K562 (cell line): ENCODE data around the gene SNX10. TPM values are rescaled to one million over a fixed set of nuclear protein-coding genes. Genes with fewer than 3 reads are reported as not detected.

Experiments used
- CCNT2 ChIP-seq: IDR thresholded peaks from 2 replicates; pipeline ENCODE4 v1.6.1; 2011; ENCODE audit warnings: borderline replicate concordance, low read depth, mild to moderate bottlenecking, moderate library complexity, mixed read lengths, low read length; ENCODE audit not compliant: insufficient read length; ENCODE audit errors: extremely low read depth
- CTBP1 ChIP-seq: fragments of 450-650 bp; IDR thresholded peaks from 2 replicates; pipeline ENCODE4 v1.6.1; 2016; ENCODE audit warnings: borderline replicate concordance
- HNRNPL ChIP-seq: fragments of 200-400 bp; formaldehyde crosslinking; IDR thresholded peaks from 2 replicates; pipeline ENCODE4 v1.6.1; 2017; ENCODE audit warnings: low read depth, mild to moderate bottlenecking, low read length
- MTA3 ChIP-seq: fragments of 450-650 bp; formaldehyde crosslinking; IDR thresholded peaks from 2 replicates; pipeline ENCODE4 v1.6.1; 2017; ENCODE audit warnings: mild to moderate bottlenecking, borderline replicate concordance
- SMAD2 ChIP-seq: fragments of 150-350 bp; IDR thresholded peaks from 2 replicates; pipeline ENCODE4 v1.6.1; 2014; ENCODE audit warnings: low read depth, mild to moderate bottlenecking, low read length
- STAG1 ChIP-seq: sonication (generic); formaldehyde crosslinking; IDR thresholded peaks from 2 replicates; pipeline ENCODE4 v1.5.0; 2020; ENCODE audit warnings: missing genetic modification reagents, borderline replicate concordance
- STAT5A ChIP-seq: IDR thresholded peaks from 2 replicates; pipeline ENCODE4 v1.6.1; 2012; ENCODE audit warnings: low read length, inconsistent platforms, borderline replicate concordance
- TSC22D4 ChIP-seq: fragments of 450-650 bp; IDR thresholded peaks from 2 replicates; pipeline ENCODE4 v1.6.1; 2016; ENCODE audit warnings: missing genetic modification characterization, missing biosample characterization, control low read depth
- XRCC4 ChIP-seq: IDR thresholded peaks from one replicate; pipeline ENCODE4 v1.6.1; 2011; ENCODE audit not compliant: insufficient read depth, insufficient read length; ENCODE audit errors: extremely low read depth
- polyA plus RNA-seq, 8 experiments: library from polyadenylated mRNA; depleted of rRNA in 4 of 8; stranded (reverse) in 5 of 8; unstranded in 3 of 8; fragments of >200 nt; fragmentation: Nextera tagmentation in 2 of 8; fragmentation: Illumina TruSeq in 1 of 8; extraction: Ambion mirVana in 2 of 8; extraction: Trizol in 1 of 8; gene quantifications; 2 replicates each; pipeline versions ENCODE4 v1.2.1 to v1.2.3, GENCODE V29; 2011 to 2014; ENCODE audit warnings: inconsistent platforms in 1 of 8, missing spikeins in 1 of 8
- total RNA-seq, 7 experiments: library from RNA; depleted of rRNA in 6 of 7; stranded (reverse); fragments of >200 nt in 6 of 7; fragmentation: Illumina TruSeq in 2 of 7; extraction: Trizol in 2 of 7; gene quantifications; 2 replicates each; pipeline versions ENCODE4 v1.2.1 to v1.2.3, GENCODE V29; 2011 to 2021; ENCODE audit warnings: low replicate concordance in 1 of 7
- TF ChIP-seq, protein P1 (sequence below), 2 experiments: fragments of 450-650 bp; formaldehyde crosslinking in 1 of 2; IDR thresholded peaks; 2 replicates each; pipeline versions ENCODE4 v1.4.0 to v1.6.1; 2014 to 2020; ENCODE audit warnings: mild to moderate bottlenecking in 2 of 2, borderline replicate concordance in 1 of 2, low read depth in 1 of 2
- TF ChIP-seq, protein P2 (sequence below): sonication (generic); formaldehyde crosslinking; IDR thresholded peaks from 2 replicates; pipeline ENCODE4 v1.8.0; 2023; ENCODE audit warnings: mild to moderate bottlenecking, missing genetic modification reagents
- TF ChIP-seq, protein P3 (sequence below): fragments of 450-650 bp; formaldehyde crosslinking; IDR thresholded peaks from 2 replicates; pipeline ENCODE4 v1.4.0; 2020; ENCODE audit warnings: mild to moderate bottlenecking

SNX10 gene
- total and polyA plus RNA-seq, 9 of the 15 experiments (the other 6 are each of a cell fraction or from before 2014, with no cell fraction given) = 6.9 to 16.5 (median 11.5) TPM

DNA sequence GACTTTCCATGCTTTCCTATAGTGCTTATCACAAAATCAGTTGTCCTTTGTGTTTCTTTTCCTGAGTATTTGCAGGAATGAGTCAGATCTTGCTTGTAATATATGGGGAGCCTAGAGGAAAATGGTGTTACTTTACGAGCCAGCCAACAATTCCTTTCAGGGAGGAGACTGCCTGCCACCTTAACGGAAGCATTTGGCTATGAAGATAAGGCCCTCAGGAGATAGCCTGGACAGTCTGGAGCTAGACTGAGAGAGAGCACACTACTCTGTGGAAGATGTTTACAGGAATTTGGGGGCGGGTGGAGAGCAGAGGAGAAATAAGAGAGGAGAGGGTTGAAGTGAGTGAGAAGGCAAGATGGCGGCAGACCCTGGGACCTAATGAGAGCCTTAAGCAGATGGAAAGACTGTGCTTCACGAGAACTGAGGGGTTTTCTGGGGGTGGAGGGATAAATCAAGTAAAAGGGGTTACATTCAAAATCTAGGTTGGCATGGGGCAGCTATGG, 126.3 kb downstream of the SNX10 start (continued):
- TF ChIP-seq, protein P1, sequence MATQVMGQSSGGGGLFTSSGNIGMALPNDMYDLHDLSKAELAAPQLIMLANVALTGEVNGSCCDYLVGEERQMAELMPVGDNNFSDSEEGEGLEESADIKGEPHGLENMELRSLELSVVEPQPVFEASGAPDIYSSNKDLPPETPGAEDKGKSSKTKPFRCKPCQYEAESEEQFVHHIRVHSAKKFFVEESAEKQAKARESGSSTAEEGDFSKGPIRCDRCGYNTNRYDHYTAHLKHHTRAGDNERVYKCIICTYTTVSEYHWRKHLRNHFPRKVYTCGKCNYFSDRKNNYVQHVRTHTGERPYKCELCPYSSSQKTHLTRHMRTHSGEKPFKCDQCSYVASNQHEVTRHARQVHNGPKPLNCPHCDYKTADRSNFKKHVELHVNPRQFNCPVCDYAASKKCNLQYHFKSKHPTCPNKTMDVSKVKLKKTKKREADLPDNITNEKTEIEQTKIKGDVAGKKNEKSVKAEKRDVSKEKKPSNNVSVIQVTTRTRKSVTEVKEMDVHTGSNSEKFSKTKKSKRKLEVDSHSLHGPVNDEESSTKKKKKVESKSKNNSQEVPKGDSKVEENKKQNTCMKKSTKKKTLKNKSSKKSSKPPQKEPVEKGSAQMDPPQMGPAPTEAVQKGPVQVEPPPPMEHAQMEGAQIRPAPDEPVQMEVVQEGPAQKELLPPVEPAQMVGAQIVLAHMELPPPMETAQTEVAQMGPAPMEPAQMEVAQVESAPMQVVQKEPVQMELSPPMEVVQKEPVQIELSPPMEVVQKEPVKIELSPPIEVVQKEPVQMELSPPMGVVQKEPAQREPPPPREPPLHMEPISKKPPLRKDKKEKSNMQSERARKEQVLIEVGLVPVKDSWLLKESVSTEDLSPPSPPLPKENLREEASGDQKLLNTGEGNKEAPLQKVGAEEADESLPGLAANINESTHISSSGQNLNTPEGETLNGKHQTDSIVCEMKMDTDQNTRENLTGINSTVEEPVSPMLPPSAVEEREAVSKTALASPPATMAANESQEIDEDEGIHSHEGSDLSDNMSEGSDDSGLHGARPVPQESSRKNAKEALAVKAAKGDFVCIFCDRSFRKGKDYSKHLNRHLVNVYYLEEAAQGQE (IDR thresholded peaks at IDR 0.05; ENCODE audit: borderline replicate concordance) = no peak
- TF ChIP-seq, protein P1 (CRISPR knock-in tag; IDR thresholded peaks at IDR 0.05; ENCODE audit: low read depth) = no peak
- TF ChIP-seq STAG1 (CRISPR knock-in tag) = no peak
- TF ChIP-seq, protein P2, sequence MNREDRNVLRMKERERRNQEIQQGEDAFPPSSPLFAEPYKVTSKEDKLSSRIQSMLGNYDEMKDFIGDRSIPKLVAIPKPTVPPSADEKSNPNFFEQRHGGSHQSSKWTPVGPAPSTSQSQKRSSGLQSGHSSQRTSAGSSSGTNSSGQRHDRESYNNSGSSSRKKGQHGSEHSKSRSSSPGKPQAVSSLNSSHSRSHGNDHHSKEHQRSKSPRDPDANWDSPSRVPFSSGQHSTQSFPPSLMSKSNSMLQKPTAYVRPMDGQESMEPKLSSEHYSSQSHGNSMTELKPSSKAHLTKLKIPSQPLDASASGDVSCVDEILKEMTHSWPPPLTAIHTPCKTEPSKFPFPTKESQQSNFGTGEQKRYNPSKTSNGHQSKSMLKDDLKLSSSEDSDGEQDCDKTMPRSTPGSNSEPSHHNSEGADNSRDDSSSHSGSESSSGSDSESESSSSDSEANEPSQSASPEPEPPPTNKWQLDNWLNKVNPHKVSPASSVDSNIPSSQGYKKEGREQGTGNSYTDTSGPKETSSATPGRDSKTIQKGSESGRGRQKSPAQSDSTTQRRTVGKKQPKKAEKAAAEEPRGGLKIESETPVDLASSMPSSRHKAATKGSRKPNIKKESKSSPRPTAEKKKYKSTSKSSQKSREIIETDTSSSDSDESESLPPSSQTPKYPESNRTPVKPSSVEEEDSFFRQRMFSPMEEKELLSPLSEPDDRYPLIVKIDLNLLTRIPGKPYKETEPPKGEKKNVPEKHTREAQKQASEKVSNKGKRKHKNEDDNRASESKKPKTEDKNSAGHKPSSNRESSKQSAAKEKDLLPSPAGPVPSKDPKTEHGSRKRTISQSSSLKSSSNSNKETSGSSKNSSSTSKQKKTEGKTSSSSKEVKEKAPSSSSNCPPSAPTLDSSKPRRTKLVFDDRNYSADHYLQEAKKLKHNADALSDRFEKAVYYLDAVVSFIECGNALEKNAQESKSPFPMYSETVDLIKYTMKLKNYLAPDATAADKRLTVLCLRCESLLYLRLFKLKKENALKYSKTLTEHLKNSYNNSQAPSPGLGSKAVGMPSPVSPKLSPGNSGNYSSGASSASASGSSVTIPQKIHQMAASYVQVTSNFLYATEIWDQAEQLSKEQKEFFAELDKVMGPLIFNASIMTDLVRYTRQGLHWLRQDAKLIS (CRISPR knock-in tag) = no peak
- TF ChIP-seq TSC22D4 (tag) = no peak
- TF ChIP-seq XRCC4 = no peak
- TF ChIP-seq MTA3 = peak; percentile 86; the same call in 1 of the 2 replicates
- TF ChIP-seq, protein P3, sequence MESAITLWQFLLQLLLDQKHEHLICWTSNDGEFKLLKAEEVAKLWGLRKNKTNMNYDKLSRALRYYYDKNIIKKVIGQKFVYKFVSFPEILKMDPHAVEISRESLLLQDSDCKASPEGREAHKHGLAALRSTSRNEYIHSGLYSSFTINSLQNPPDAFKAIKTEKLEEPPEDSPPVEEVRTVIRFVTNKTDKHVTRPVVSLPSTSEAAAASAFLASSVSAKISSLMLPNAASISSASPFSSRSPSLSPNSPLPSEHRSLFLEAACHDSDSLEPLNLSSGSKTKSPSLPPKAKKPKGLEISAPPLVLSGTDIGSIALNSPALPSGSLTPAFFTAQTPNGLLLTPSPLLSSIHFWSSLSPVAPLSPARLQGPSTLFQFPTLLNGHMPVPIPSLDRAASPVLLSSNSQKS (CRISPR knock-in tag) = no peak
- TF ChIP-seq CTBP1 = peak; percentile 80; the same call in 1 of the 2 replicates
- TF ChIP-seq HNRNPL = no peak
- peak; percentile 75 for TF ChIP-seq STAT5A
- TF ChIP-seq CCNT2 = no peak
- TF ChIP-seq SMAD2 = no peak
